Stimulated activated effector memory CD8-positive, alpha-beta T cell treated with anti-CD3 and anti-CD28 coated beads, Interleukin-12 subunit alpha, Interleukin-12 subunit beta, amount 100 ng/mL, for 72 hours (primary cell): ENCODE results near the gene SMARCAL1.
A peak's percentile ranks its signal among the peaks of the same experiment; 100 is the strongest.

ENCODE experiments used
- ATAC-seq: fragments of 150-1000 bp; cut with Tn5 transposase; 2 replicates; pipeline ENCODE4 v1.10.0; 2021
- DNase-seq, 2 donors: peaks; one replicate each; pipeline ENCODE4 v3.0.0; 2021 to 2022; ENCODE audit warnings: low spot score in 2 of 2
- H3K27ac Mint-ChIP-seq: one replicate; pipeline ENCODE4 v1.8.0; 2022; ENCODE audit warnings: mild to moderate bottlenecking, mixed read lengths
- H3K36me3 Mint-ChIP-seq: one replicate; pipeline ENCODE4 v1.8.0; 2022; ENCODE audit warnings: mild to moderate bottlenecking, mixed read lengths
- H3K4me1 Mint-ChIP-seq: one replicate; pipeline ENCODE4 v1.8.0; 2022; ENCODE audit warnings: mixed read lengths
- H3K4me3 Mint-ChIP-seq: one replicate; pipeline ENCODE4 v1.8.0; 2022; ENCODE audit warnings: mild to moderate bottlenecking, mixed read lengths
- H3K9me3 Mint-ChIP-seq: one replicate; pipeline ENCODE4 v1.8.0; 2022; ENCODE audit warnings: mixed read lengths

Gene SMARCAL1

GRCh38 chr2:216436383-216436782, 24.1 kb downstream of the SMARCAL1 start:
- Mint-ChIP-seq H3K36me3 (peaks cover 74% of the 10 kb centered on the region), H3K9me3 (no peaks in the 10 kb centered on the region), H3K27ac (no peak overlapping the region), H3K4me3 (no peak overlapping the region), H3K4me1 (peaks cover 8% of the 10 kb centered on the region)
- no peak for ATAC-seq
- DNase-seq: no peak

DNA sequence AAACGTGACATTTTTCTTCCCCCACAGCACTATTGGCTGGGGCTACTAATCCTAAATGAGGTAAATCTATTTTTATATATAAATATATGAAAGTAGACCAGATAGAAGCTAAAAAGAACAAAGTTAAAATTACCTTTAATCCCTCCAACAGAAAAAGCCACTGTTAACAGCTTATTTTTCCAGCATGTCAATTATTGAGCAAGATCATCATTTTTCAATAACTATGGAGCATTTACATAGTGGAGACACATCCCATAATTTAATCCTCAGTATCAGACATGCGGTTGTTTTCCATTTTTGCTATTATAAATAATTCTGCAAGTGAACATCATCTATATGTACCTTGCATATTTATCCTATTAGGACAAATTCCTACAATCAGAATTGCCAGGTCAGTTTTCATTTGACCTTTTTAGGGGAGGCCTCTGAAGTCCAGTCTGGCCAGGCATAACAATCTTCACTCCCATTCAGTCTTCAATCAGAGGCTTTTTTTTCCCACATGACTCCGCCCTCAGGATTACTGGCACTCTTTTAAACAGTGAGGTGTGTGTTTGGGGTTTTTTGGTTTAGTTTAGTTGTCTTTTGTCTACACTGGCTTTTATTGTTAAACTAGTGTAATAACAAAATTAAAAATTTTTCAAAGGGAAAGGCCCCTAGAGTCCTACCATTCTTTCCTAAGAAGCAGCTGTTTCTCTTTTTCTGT, 29.2 kb downstream of the SMARCAL1 start:
- no peaks in the 10 kb centered on the region for H3K9me3 Mint-ChIP-seq
- ATAC-seq: no peak
- H3K4me3 Mint-ChIP-seq: no peak overlapping the region
- no peak for DNase-seq
- H3K27ac Mint-ChIP-seq: no peak overlapping the region
- H3K36me3 Mint-ChIP-seq: peaks cover 65% of the 10 kb centered on the region
- no peaks in the 10 kb centered on the region for H3K4me1 Mint-ChIP-seq

- Mint-ChIP-seq H3K27ac (no peak overlapping the region), H3K36me3 (peaks cover 88% of the 10 kb centered on the region), H3K4me3 (no peak overlapping the region), H3K4me1 (no peaks in the 10 kb centered on the region), H3K9me3 (peaks cover 4% of the 10 kb centered on the region)
- DNase-seq (no peak), ATAC-seq (no peak)
Measured at GRCh38 chr2:216445501-216445900, 33.2 kb downstream of the SMARCAL1 start.

- Mint-ChIP-seq H3K27ac (peak overlapping the region; percentile 9), H3K4me3 (no peak overlapping the region), H3K36me3 (peaks cover 91% of the 10 kb centered on the region), H3K4me1 (no peaks in the 10 kb centered on the region), H3K9me3 (peaks cover 4% of the 10 kb centered on the region)
- ATAC-seq (no peak), DNase-seq (no peak)
Measured at GRCh38 chr2:216446343-216446742, 34.1 kb downstream of the SMARCAL1 start.

DNA sequence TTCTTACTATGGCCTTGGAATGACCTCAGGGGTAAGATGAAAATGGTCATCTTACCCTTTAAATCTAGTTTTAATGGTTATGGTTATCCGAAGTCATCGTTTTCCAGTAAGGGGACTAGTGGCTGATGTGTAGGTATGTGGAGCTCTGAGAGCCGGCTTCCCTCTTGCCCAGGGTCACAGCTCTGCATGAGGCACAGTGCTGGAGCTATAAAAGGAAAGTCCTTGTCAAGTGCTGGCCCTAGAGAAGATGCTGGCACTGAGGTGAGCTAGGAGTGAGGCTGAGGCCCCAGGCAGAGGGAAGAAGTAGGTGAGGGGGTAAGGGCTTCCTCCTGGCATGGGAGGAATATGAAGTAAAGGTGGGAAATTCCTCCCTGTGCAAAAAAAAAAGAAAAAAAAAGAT, 35.0 kb downstream of the SMARCAL1 start:
- Mint-ChIP-seq H3K27ac (peak overlapping the region; percentile 76), H3K4me3 (no peak overlapping the region), H3K4me1 (no peaks in the 10 kb centered on the region), H3K36me3 (peaks cover 91% of the 10 kb centered on the region), H3K9me3 (peaks cover 4% of the 10 kb centered on the region)
- no peak for ATAC-seq
- no peak for DNase-seq

DNA sequence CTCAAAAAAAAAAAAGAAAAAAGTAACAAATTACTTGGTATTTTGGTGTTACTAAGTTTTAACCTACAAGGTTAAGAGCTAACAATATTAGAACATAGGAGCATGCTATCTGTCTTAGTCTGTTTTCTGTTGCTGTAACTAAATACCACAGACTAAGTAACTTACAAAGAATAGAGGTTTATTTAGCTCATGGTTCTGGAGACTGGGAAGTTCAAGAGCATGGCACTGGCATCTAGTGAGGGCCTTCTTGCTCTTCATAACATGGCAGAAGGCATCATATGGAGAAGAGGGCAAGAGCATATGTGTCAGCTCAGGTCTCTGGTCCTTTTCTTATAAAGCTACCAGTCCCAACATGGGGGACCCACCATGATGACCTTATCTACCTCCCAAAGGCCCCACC, 36.5 kb downstream of the SMARCAL1 start:
- DNase-seq (no peak), ATAC-seq (no peak)
- Mint-ChIP-seq H3K9me3 (peaks cover 4% of the 10 kb centered on the region), H3K4me3 (no peak overlapping the region), H3K36me3 (peaks cover 95% of the 10 kb centered on the region), H3K27ac (no peak overlapping the region), H3K4me1 (no peaks in the 10 kb centered on the region)

GRCh38 chr2:216450346-216450745, 38.1 kb downstream of the SMARCAL1 start:
- H3K4me3 Mint-ChIP-seq: no peak overlapping the region
- H3K27ac Mint-ChIP-seq: no peak overlapping the region
- H3K9me3 Mint-ChIP-seq: peaks cover 4% of the 10 kb centered on the region
- DNase-seq (no peak), ATAC-seq (no peak)
- no peaks in the 10 kb centered on the region for H3K4me1 Mint-ChIP-seq
- peaks cover 96% of the 10 kb centered on the region for H3K36me3 Mint-ChIP-seq

GRCh38 chr2:216450784-216451183, 38.5 kb downstream of the SMARCAL1 start:
- no peak for ATAC-seq
- Mint-ChIP-seq H3K27ac (no peak overlapping the region), H3K36me3 (peaks cover 98% of the 10 kb centered on the region), H3K9me3 (peaks cover 4% of the 10 kb centered on the region), H3K4me3 (no peak overlapping the region), H3K4me1 (no peaks in the 10 kb centered on the region)
- DNase-seq: no peak

DNA sequence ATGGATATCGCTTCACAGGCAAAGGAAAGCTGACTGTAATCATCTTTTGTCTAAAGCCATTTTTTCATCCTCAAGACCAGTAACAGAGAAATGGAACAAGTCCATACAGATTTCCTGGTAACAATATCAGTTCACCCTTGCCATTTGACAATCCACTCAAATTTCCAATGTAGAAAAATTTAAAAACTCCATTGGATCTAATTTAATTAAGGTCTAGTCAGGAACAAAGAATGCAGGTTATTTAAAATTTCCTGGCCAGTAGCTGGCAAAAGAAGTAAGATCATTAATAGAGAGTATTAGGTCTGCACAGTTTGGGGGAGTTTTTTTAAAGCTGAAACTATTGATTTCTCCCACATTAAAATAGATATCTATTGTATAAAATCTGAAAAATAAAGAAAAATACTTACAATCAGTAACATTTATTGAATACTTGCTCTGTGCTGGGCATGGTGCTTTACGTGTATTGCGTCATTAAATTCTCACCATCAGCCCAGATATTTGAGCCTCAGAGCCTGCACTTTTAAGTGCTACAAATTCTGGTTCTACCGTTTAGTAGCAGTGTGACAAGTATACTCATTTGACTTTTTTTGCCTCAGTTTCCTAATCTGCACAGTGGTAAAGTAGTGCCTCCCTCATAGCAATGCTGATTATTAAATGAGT, 41.8 kb downstream of the SMARCAL1 start:
- no peak for DNase-seq
- no peak for ATAC-seq
- no peak overlapping the region for H3K4me3 Mint-ChIP-seq
- H3K9me3 Mint-ChIP-seq: peaks cover 2% of the 10 kb centered on the region
- peaks cover 68% of the 10 kb centered on the region for H3K36me3 Mint-ChIP-seq
- no peak overlapping the region for H3K27ac Mint-ChIP-seq
- H3K4me1 Mint-ChIP-seq: no peaks in the 10 kb centered on the region

- Mint-ChIP-seq H3K4me1 (no peaks in the 10 kb centered on the region), H3K27ac (no peak overlapping the region), H3K9me3 (no peaks in the 10 kb centered on the region), H3K36me3 (peaks cover 34% of the 10 kb centered on the region), H3K4me3 (no peak overlapping the region)
- ATAC-seq: no peak
- no peak for DNase-seq
Measured at GRCh38 chr2:216463148-216463547, 50.9 kb downstream of the SMARCAL1 start.

GRCh38 chr2:216464104-216464720, 51.9 kb downstream of the SMARCAL1 start:
- Mint-ChIP-seq H3K9me3 (no peaks in the 10 kb centered on the region), H3K4me3 (no peak overlapping the region), H3K27ac (no peak overlapping the region), H3K4me1 (no peaks in the 10 kb centered on the region), H3K36me3 (peaks cover 44% of the 10 kb centered on the region)
- ATAC-seq (no peak), DNase-seq (no peak)

- H3K9me3 Mint-ChIP-seq: no peaks in the 10 kb centered on the region
- H3K27ac Mint-ChIP-seq: peak overlapping the region; percentile 62
- peaks cover 59% of the 10 kb centered on the region for H3K36me3 Mint-ChIP-seq
Measured at GRCh38 chr2:216465579-216466195, 53.4 kb downstream of the SMARCAL1 start.

GRCh38 chr2:216467845-216468244, 55.6 kb downstream of the SMARCAL1 start:
- ATAC-seq (no peak), DNase-seq (no peak)
- Mint-ChIP-seq H3K27ac (no peak overlapping the region), H3K36me3 (peaks cover 67% of the 10 kb centered on the region), H3K9me3 (no peaks in the 10 kb centered on the region), H3K4me1 (no peaks in the 10 kb centered on the region), H3K4me3 (no peak overlapping the region)

More at GRCh38 chr2:216465579-216466195, 53.4 kb downstream of the SMARCAL1 start:
- Mint-ChIP-seq H3K4me1 (no peaks in the 10 kb centered on the region), H3K4me3 (no peak overlapping the region)
- ATAC-seq (no peak), DNase-seq (no peak)

GRCh38 chr2:216469661-216470060, 57.4 kb downstream of the SMARCAL1 start:
- Mint-ChIP-seq H3K4me3 (no peak overlapping the region), H3K27ac (no peak overlapping the region), H3K4me1 (no peaks in the 10 kb centered on the region), H3K9me3 (no peaks in the 10 kb centered on the region), H3K36me3 (peaks cover 61% of the 10 kb centered on the region)
- no peak for DNase-seq
- no peak for ATAC-seq

DNA sequence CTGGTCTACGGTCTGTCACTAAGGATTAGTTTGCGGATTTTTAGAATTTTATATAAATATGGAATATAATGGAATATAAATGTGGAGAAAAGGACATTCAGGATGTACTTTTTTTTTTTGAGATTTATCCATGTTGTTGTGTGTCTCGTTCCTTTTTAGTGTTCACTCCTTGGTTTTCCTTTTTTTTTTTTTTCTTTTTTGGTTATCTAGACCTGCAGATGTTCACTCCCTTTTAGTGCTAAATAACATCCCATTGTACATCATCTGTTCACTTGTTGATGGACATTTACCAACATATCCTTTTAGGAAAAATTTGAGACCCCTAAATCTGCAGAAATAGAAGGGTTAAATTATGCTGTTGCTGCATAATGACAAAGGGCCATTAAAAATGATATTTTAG, 60.9 kb downstream of the SMARCAL1 start:
- Mint-ChIP-seq H3K36me3 (peaks cover 48% of the 10 kb centered on the region), H3K4me3 (no peak overlapping the region), H3K9me3 (no peaks in the 10 kb centered on the region), H3K4me1 (peaks cover 8% of the 10 kb centered on the region), H3K27ac (no peak overlapping the region)
- no peak for DNase-seq
- ATAC-seq: no peak
